Memory B cell (primary cell): ENCODE data around the gene TSPEAR.
A peak's percentile ranks its signal among the peaks of the same experiment; 100 is the strongest.

ENCODE experiments used
- ATAC-seq: fragments of 150-1000 bp; cut with Tn5 transposase; 2 replicates; pipeline ENCODE4 v1.10.0; 2021; ENCODE audit warnings: low read depth, mild to moderate bottlenecking, moderate library complexity
- DNase-seq, 2 donors: peaks; one replicate each; pipeline ENCODE4 v3.0.0; 2022; ENCODE audit warnings: low spot score in 2 of 2
- H3K27ac Mint-ChIP-seq: one replicate; pipeline ENCODE4 v1.8.0; 2022; ENCODE audit warnings: mild to moderate bottlenecking, moderate library complexity, mixed read lengths
- H3K27me3 Mint-ChIP-seq: one replicate; pipeline ENCODE4 v1.8.0; 2022; ENCODE audit warnings: mixed read lengths
- H3K36me3 Mint-ChIP-seq: one replicate; pipeline ENCODE4 v1.8.0; 2022; ENCODE audit warnings: mild to moderate bottlenecking, mixed read lengths
- H3K4me1 Mint-ChIP-seq: one replicate; pipeline ENCODE4 v1.8.0; 2022; ENCODE audit warnings: mixed read lengths
- H3K4me3 Mint-ChIP-seq: one replicate; pipeline ENCODE4 v1.8.0; 2022; ENCODE audit warnings: mild to moderate bottlenecking, moderate library complexity, mixed read lengths
- H3K9me3 Mint-ChIP-seq: one replicate; pipeline ENCODE4 v1.8.0; 2022; ENCODE audit warnings: mixed read lengths

TSPEAR gene

GRCh38 chr21:44456915-44457736 lies 254.2 kb downstream of the TSPEAR start:
- ATAC-seq (no peak), DNase-seq (no peak)
- H3K27ac Mint-ChIP-seq, result no peak overlapping the region
- H3K4me3 Mint-ChIP-seq, result peak overlapping the region; percentile 70
- peaks cover 13% of the 10 kb centered on the region for H3K27me3 Mint-ChIP-seq
- H3K4me1 Mint-ChIP-seq, result peaks cover 3% of the 10 kb centered on the region
- peaks cover 2% of the 10 kb centered on the region for H3K36me3 Mint-ChIP-seq
- peaks cover 8% of the 10 kb centered on the region for H3K9me3 Mint-ChIP-seq

DNA sequence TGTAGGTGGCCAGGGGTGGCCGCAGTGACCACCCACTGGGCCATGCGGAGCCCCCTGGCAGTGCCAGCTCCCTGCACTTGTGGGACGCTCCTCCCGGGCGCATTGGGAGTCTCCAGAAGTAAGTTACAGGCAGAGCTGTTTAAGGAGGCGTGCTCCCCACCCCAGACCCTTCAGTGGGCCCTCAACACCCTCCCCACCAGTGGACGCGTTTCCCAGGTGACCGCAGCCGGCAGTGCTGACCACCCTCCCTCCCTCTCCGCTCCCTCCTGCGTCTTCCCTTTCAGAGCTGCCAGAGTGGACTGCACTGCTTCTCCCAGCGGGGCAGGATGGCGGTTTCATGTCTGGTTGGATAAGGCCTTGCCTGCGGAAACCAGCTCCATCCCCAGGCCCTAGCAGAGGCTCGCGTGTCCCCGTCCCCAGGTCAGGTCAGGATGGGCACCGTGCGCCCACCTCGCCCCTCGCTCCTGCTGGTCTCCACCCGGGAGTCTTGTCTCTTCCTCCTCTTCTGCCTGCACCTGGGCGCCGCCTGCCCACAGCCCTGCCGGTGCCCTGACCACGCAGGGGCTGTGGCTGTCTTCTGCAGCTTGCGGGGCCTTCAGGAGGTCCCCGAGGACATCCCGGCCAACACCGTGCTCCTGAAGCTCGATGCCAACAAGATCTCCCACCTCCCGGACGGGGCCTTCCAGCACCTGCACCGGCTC lies 255.0 kb downstream of the TSPEAR start:
- H3K4me1 Mint-ChIP-seq, result peaks cover 3% of the 10 kb centered on the region
- H3K4me3 Mint-ChIP-seq, result peak overlapping the region; percentile 70
- ATAC-seq, result no peak
- H3K27ac Mint-ChIP-seq, result no peak overlapping the region
- no peak for DNase-seq
- H3K27me3 Mint-ChIP-seq, result peaks cover 13% of the 10 kb centered on the region
- H3K9me3 Mint-ChIP-seq, result peaks cover 8% of the 10 kb centered on the region
- H3K36me3 Mint-ChIP-seq, result peaks cover 2% of the 10 kb centered on the region

GRCh38 chr21:44455524-44456213 lies 255.7 kb downstream of the TSPEAR start:
- Mint-ChIP-seq H3K36me3 (peaks cover 2% of the 10 kb centered on the region), H3K27ac (no peak overlapping the region), H3K27me3 (peaks cover 13% of the 10 kb centered on the region), H3K4me1 (peaks cover 3% of the 10 kb centered on the region), H3K9me3 (peaks cover 8% of the 10 kb centered on the region), H3K4me3 (peak overlapping the region; percentile 79)
- DNase-seq (peak; percentile 32 to 66), ATAC-seq (peak; percentile 66)

GRCh38 chr21:44454747-44455523 lies 256.4 kb downstream of the TSPEAR start, which contains the start of gene LRRC3:
LRRC3 (plus strand) TSS chr21:44455510; CDS start chr21:44456645, 1,135 bp downstream.
- H3K27ac Mint-ChIP-seq, result no peak within 1 kb of the TSS

GRCh38 chr21:44454058-44454457 lies 257.3 kb downstream of the TSPEAR start:
- DNase-seq, result no peak
- Mint-ChIP-seq H3K27ac (no peak overlapping the region), H3K4me3 (peak overlapping the region; percentile 70), H3K9me3 (peaks cover 8% of the 10 kb centered on the region), H3K27me3 (peaks cover 19% of the 10 kb centered on the region), H3K36me3 (peaks cover 2% of the 10 kb centered on the region), H3K4me1 (no peaks in the 10 kb centered on the region)
- ATAC-seq, result no peak

More at GRCh38 chr21:44454747-44455523, 256.4 kb downstream of the TSPEAR start, which contains the start of gene LRRC3:
- ATAC-seq, result peak; percentile 77
- Mint-ChIP-seq H3K36me3 (peaks cover 2% of the 10 kb centered on the region), H3K27me3 (peaks cover 14% of the 10 kb centered on the region), H3K4me1 (no peaks in the 10 kb centered on the region), H3K4me3 (peak within 1 kb of the TSS; percentile 79), H3K9me3 (peaks cover 8% of the 10 kb centered on the region)
- peak in 1 of 2 donors; percentile 56 for DNase-seq

DNA sequence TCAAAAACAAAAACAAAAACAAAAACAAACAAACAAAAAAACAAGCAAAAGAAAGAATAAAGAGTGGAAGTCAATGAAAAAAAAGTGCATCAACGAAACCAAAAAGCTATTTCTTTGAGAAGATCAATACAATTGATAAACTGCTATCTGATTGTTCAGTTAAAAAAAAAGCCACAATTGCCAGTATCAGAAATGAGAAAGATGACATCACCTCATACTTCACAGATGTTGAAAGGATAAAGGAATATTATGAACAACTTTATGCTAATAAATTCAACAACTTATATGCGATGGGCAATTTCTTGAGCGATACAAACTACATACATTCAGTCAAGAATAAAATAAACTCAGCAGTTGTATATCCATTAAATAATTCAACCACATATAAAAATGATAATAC lies 258.3 kb downstream of the TSPEAR start:
- H3K4me3 Mint-ChIP-seq, result no peak overlapping the region
- H3K4me1 Mint-ChIP-seq, result no peaks in the 10 kb centered on the region
- peaks cover 8% of the 10 kb centered on the region for H3K9me3 Mint-ChIP-seq
- ATAC-seq (no peak), DNase-seq (no peak)
- H3K36me3 Mint-ChIP-seq, result peaks cover 2% of the 10 kb centered on the region
- no peak overlapping the region for H3K27ac Mint-ChIP-seq
- peaks cover 17% of the 10 kb centered on the region for H3K27me3 Mint-ChIP-seq

- no peak overlapping the region for H3K4me3 Mint-ChIP-seq
- DNase-seq, result no peak
- peaks cover 8% of the 10 kb centered on the region for H3K9me3 Mint-ChIP-seq
- H3K4me1 Mint-ChIP-seq, result no peaks in the 10 kb centered on the region
- peaks cover 2% of the 10 kb centered on the region for H3K36me3 Mint-ChIP-seq
- peaks cover 21% of the 10 kb centered on the region for H3K27me3 Mint-ChIP-seq
- no peak for ATAC-seq
- H3K27ac Mint-ChIP-seq, result no peak overlapping the region
Measured at GRCh38 chr21:44450999-44451398, 260.4 kb downstream of the TSPEAR start.

DNA sequence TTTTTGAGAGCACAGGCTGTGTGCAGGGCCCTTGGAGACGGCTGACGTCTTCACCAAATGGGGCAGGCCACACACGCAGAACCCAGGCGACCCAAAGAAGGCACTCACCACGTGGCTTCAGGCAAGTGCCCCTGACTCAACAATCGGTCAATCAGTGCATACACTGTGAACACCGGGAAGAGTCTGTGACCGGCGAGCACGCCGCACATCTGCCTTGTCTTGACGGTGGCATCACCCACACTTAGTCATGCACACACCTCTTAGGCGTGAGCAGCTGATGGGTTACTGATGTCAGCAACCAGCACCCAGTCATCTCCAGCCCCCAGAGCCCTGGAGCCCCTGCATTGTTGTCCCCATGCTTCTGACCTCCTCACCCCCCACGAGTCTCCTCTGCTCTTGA lies 261.0 kb downstream of the TSPEAR start:
- peaks cover 8% of the 10 kb centered on the region for H3K9me3 Mint-ChIP-seq
- H3K27me3 Mint-ChIP-seq, result peaks cover 21% of the 10 kb centered on the region
- ATAC-seq, result no peak
- peaks cover 2% of the 10 kb centered on the region for H3K36me3 Mint-ChIP-seq
- H3K4me1 Mint-ChIP-seq, result no peaks in the 10 kb centered on the region
- no peak overlapping the region for H3K4me3 Mint-ChIP-seq
- DNase-seq, result no peak
- H3K27ac Mint-ChIP-seq, result no peak overlapping the region

GRCh38 chr21:44449473-44450363 lies 261.7 kb downstream of the TSPEAR start:
- peaks cover 8% of the 10 kb centered on the region for H3K9me3 Mint-ChIP-seq
- no peaks in the 10 kb centered on the region for H3K4me1 Mint-ChIP-seq
- no peak overlapping the region for H3K4me3 Mint-ChIP-seq
- peaks cover 21% of the 10 kb centered on the region for H3K27me3 Mint-ChIP-seq
- ATAC-seq (no peak), DNase-seq (no peak)
- no peak overlapping the region for H3K27ac Mint-ChIP-seq
- H3K36me3 Mint-ChIP-seq, result peaks cover 2% of the 10 kb centered on the region

GRCh38 chr21:44448651-44449131 lies 262.7 kb downstream of the TSPEAR start:
- no peak for ATAC-seq
- Mint-ChIP-seq H3K27me3 (peaks cover 19% of the 10 kb centered on the region), H3K27ac (no peak overlapping the region), H3K9me3 (peaks cover 5% of the 10 kb centered on the region), H3K4me1 (peaks cover 3% of the 10 kb centered on the region), H3K4me3 (no peak overlapping the region), H3K36me3 (peaks cover 2% of the 10 kb centered on the region)
- no peak for DNase-seq
